SK-N-SH (cell line): ENCODE results near the gene HMGB1. TPM values are rescaled to one million over a fixed set of nuclear protein-coding genes. Genes with fewer than 3 reads are reported as not detected.

Experiments
- CTCF ChIA-PET: fragments of 300-600, 350-600 bp; formaldehyde crosslinking; extraction: SDS; loops from one replicate; lab custom pipeline; 2021; lab: Yijun Ruan, JAX
- POLR2A ChIA-PET: fragments of 350-600 bp; sonication (Branson Sonifier 250); formaldehyde crosslinking; extraction: SDS; loops from one replicate; lab custom pipeline; 2020; ENCODE audit warnings: antibody characterized with exemption, inconsistent platforms; lab: Yijun Ruan, JAX
- DNase-seq: peaks from one replicate; pipeline ENCODE4 v3.0.0; 2012
- H2AFZ ChIP-seq: fragments of 200-600 bp; sonication (generic); 2 replicates; pipeline ENCODE4 v1.8.1; 2016; ENCODE audit warnings: antibody characterized with exemption, mild to moderate bottlenecking, low read depth
- H3F3A ChIP-seq: fragments of 200-600 bp; sonication (generic); replicated peaks from 2 replicates; pipeline ENCODE3; 2016; ENCODE audit warnings: antibody characterized with exemption, mild to moderate bottlenecking; ENCODE audit not compliant: insufficient read depth
- H3K27ac ChIP-seq, 2 experiments: fragments of 200-500 bp in 1 of 2; fragments of 200-600 bp in 1 of 2; sonication (Bioruptor generic) in 1 of 2; sonication (generic), shearing (Covaris generic) in 1 of 2; 2 replicates each; pipeline versions ENCODE4 v1.5.1 to v1.6.1; 2014 to 2016; ENCODE audit warnings: low read depth in 2 of 2, inconsistent platforms in 1 of 2, low read length in 1 of 2, mild to moderate bottlenecking in 1 of 2, mixed read lengths in 1 of 2
- H3K27me3 ChIP-seq: fragments of 200-600 bp; sonication (generic), shearing (Covaris generic); 2 replicates; pipeline ENCODE4 v1.6.1; 2016; ENCODE audit warnings: mixed run types; ENCODE audit not compliant: insufficient read depth
- H3K36me3 ChIP-seq, 2 experiments: fragments of 200-500 bp in 1 of 2; fragments of 200-600 bp in 1 of 2; sonication (Bioruptor generic) in 1 of 2; sonication (generic) in 1 of 2; replicated peaks in 1 of 2; 2 replicates each; pipeline versions ENCODE3 to v1.5.1; 2014 to 2016; ENCODE audit warnings: low read length in 1 of 2, mild to moderate bottlenecking in 1 of 2; ENCODE audit not compliant: insufficient read depth in 2 of 2, control insufficient read depth in 1 of 2
- H3K4me1 ChIP-seq, 2 experiments: fragments of 200-500 bp in 1 of 2; fragments of 200-600 bp in 1 of 2; sonication (Bioruptor generic) in 1 of 2; sonication (generic), shearing (Covaris generic) in 1 of 2; 2 replicates each; pipeline versions ENCODE4 v1.5.1 to v1.6.1; 2014 to 2016; ENCODE audit warnings: low read depth in 1 of 2, low read length in 1 of 2, mixed run types in 1 of 2; ENCODE audit not compliant: insufficient read depth in 2 of 2, control insufficient read depth in 1 of 2
- H3K4me2 ChIP-seq: fragments of 200-600 bp; sonication (generic), shearing (Covaris generic); 2 replicates; pipeline ENCODE4 v1.6.1; 2017; ENCODE audit warnings: mixed run types
- H3K4me3 ChIP-seq, 2 experiments: fragments of 200-500 bp in 1 of 2; fragments of 200-600 bp in 1 of 2; sonication (Bioruptor generic) in 1 of 2; sonication (generic), shearing (Covaris generic) in 1 of 2; 2 replicates each; pipeline versions ENCODE4 v1.5.1 to v1.8.1; 2014 to 2016; ENCODE audit warnings: low read depth in 2 of 2, inconsistent platforms in 1 of 2, low read length in 1 of 2, mild to moderate bottlenecking in 1 of 2, mixed read lengths in 1 of 2, moderate library complexity in 1 of 2
- H3K79me2 ChIP-seq: fragments of 200-600 bp; sonication (generic); 2 replicates; pipeline ENCODE4 v1.8.1; 2017; ENCODE audit warnings: mild to moderate bottlenecking; ENCODE audit not compliant: insufficient read depth
- H3K9ac ChIP-seq: fragments of 200-600 bp; sonication (generic); 2 replicates; pipeline ENCODE4 v1.6.1; 2017; ENCODE audit warnings: mixed run types
- H3K9me2 ChIP-seq: fragments of 200-600 bp; sonication (generic); 2 replicates; pipeline ENCODE4 v1.6.1; 2017; ENCODE audit warnings: mixed run types
- H3K9me3 ChIP-seq: fragments of 200-600 bp; sonication (generic); 2 replicates; pipeline ENCODE4 v1.6.1; 2017; ENCODE audit warnings: mixed run types, mild to moderate bottlenecking, moderate library complexity
- H4K20me1 ChIP-seq: fragments of 200-600 bp; sonication (generic); 2 replicates; pipeline ENCODE4 v1.6.1; 2017; ENCODE audit warnings: mild to moderate bottlenecking, mixed run types; ENCODE audit not compliant: insufficient read depth
- ELF1 ChIP-seq: IDR thresholded peaks from 2 replicates; pipeline ENCODE4 v1.4.0; 2012
- EZH2phosphoT487 ChIP-seq: fragments of 200-600 bp; sonication (generic); IDR thresholded peaks from 2 replicates; pipeline ENCODE4 v1.6.1; 2017; ENCODE audit warnings: low read depth, mixed run types, mild to moderate bottlenecking, antibody characterized with exemption, moderate library complexity, borderline replicate concordance
- FOSL2 ChIP-seq: IDR thresholded peaks from 2 replicates; pipeline ENCODE4 v1.4.0; 2012; ENCODE audit warnings: low read depth, mild to moderate bottlenecking, moderate library complexity, borderline replicate concordance
- GABPA ChIP-seq: IDR thresholded peaks from 2 replicates; pipeline ENCODE4 v1.4.0; 2012; ENCODE audit warnings: low read depth, mild to moderate bottlenecking
- GATA2 ChIP-seq: sonication (generic); formaldehyde crosslinking; IDR thresholded peaks from 2 replicates; pipeline ENCODE4 v1.5.0; 2020; ENCODE audit warnings: mild to moderate bottlenecking, missing genetic modification reagents
- JUND ChIP-seq: IDR thresholded peaks from 2 replicates; pipeline ENCODE4 v1.4.0; 2012
- NFIC ChIP-seq: IDR thresholded peaks from 2 replicates; pipeline ENCODE4 v1.4.0; 2012; ENCODE audit warnings: borderline replicate concordance
- RFX5 ChIP-seq: IDR thresholded peaks from 2 replicates; pipeline ENCODE4 v1.6.1; 2012; ENCODE audit warnings: mild to moderate bottlenecking, improper control_type of control experiment, low read length
- RXRA ChIP-seq: IDR thresholded peaks from 2 replicates; pipeline ENCODE4 v1.4.0; 2012; ENCODE audit warnings: low read depth, mild to moderate bottlenecking, borderline replicate concordance
- SIN3A ChIP-seq: IDR thresholded peaks from 2 replicates; pipeline ENCODE4 v1.6.1; 2012; ENCODE audit warnings: low read depth, mild to moderate bottlenecking, low read length, moderate library complexity, borderline replicate concordance
- SMC3 ChIP-seq: IDR thresholded peaks from 2 replicates; pipeline ENCODE4 v1.6.1; 2012; ENCODE audit warnings: low read depth, low read length, improper control_type of control experiment
- TAF1 ChIP-seq: IDR thresholded peaks from 2 replicates; pipeline ENCODE4 v1.6.1; 2012; ENCODE audit warnings: low read depth, mild to moderate bottlenecking, low read length, moderate library complexity, borderline replicate concordance
- TCF12 ChIP-seq: IDR thresholded peaks from 2 replicates; pipeline ENCODE4 v1.4.0; 2012
- YY1 ChIP-seq: IDR thresholded peaks from 2 replicates; pipeline ENCODE4 v1.4.0; 2012; ENCODE audit warnings: low read depth, mild to moderate bottlenecking
- whole genome bisulfite sequencing: methylation state at CpG from one replicate; pipeline ENCODE4 v1.1.6; 2017; ENCODE audit warnings: low lambda C conversion rate; 5-methylcytosine and 5-hydroxymethylcytosine counted together
- polyA plus RNA-seq, 3 experiments: library from polyadenylated mRNA; depleted of rRNA; stranded (reverse); fragments of >200 nt; gene quantifications; 2 replicates each; pipeline ENCODE4 v1.2.3, GENCODE V29; 2012
- TF ChIP-seq, protein P1 (sequence below): IDR thresholded peaks from 2 replicates; pipeline ENCODE4 v1.4.0; 2012; ENCODE audit warnings: low read depth
- TF ChIP-seq, protein P2 (sequence below): fragments of 150-350 bp; IDR thresholded peaks from 2 replicates; pipeline ENCODE4 v1.6.1; 2016; ENCODE audit warnings: mild to moderate bottlenecking, low read depth, low read length
- TF ChIP-seq, protein P3 (sequence below): IDR thresholded peaks from 2 replicates; pipeline ENCODE4 v1.4.0; 2012; ENCODE audit warnings: low read depth, borderline replicate concordance
- TF ChIP-seq, protein P4 (sequence below): IDR thresholded peaks from 2 replicates; pipeline ENCODE4; 2012
- TF ChIP-seq, protein P5 (sequence below): IDR thresholded peaks from 2 replicates; pipeline ENCODE4 v1.4.0; 2012; ENCODE audit warnings: low read depth, borderline replicate concordance
- TF ChIP-seq, protein P6 (sequence below): fragments of 200-600 bp; sonication (generic); IDR thresholded peaks from 2 replicates; pipeline ENCODE4 v1.6.1; 2017; ENCODE audit warnings: antibody characterized with exemption, mild to moderate bottlenecking, moderate library complexity

The HMGB1 gene
- polyA plus RNA-seq, 1 of the 3 experiments (the other 2 are of a cell fraction): 166 TPM

DNA sequence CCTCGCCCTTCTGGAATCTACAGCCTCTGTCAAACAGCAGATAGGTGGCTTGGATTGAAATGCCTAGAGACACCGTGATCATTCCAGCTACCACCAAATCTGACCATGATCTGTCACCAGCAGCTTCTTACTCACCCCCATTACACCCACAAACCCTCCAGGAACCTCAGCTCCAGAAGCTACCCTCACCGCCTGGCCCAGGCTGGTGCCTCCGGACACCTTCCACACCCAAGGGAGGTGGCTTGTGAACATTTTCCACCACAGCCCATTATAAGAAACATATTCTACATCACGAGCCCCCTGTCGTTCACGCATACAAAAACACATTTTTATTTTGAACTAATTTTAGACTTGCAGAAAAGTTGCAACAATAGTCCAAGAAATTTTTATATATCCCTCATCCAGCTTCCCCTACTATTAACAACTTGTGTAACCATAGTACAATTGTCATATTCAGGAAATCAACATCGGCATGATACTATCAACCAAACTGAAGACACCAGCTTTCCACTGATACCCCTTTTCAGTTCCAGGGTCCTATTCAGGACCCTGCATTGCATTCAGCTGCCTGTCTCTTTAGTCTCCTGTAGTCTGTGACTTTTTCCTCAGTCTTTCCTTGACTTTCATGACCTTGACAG is 58.8 kb downstream of the HMGB1 start:
- WGBS: 91% methylated on average over 8 of the region's 8 CpGs
- POLR2A ChIA-PET: no interaction called here

More for the DNA sequence above, 58.8 kb downstream of the HMGB1 start:
- CTCF ChIA-PET: interaction anchor here (2.3 kb wide), 1 partner anchor 274 kb away, joined by 7 read pairs; no protein-coding TSS in a partner anchor
- no peaks in the 10 kb centered on the region for H3K9me3 ChIP-seq
- no peak overlapping the region for H3K27ac ChIP-seq
- no peak for TF ChIP-seq GATA2 (CRISPR knock-in tag)
- TF ChIP-seq, protein P1, sequence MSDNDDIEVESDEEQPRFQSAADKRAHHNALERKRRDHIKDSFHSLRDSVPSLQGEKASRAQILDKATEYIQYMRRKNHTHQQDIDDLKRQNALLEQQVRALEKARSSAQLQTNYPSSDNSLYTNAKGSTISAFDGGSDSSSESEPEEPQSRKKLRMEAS: no peak
- TF ChIP-seq RXRA: no peak
- TF ChIP-seq TCF12: no peak
- TF ChIP-seq SMC3: no peak
- TF ChIP-seq ELF1: no peak
- no peak for TF ChIP-seq EZH2phosphoT487
- TF ChIP-seq, protein P2, sequence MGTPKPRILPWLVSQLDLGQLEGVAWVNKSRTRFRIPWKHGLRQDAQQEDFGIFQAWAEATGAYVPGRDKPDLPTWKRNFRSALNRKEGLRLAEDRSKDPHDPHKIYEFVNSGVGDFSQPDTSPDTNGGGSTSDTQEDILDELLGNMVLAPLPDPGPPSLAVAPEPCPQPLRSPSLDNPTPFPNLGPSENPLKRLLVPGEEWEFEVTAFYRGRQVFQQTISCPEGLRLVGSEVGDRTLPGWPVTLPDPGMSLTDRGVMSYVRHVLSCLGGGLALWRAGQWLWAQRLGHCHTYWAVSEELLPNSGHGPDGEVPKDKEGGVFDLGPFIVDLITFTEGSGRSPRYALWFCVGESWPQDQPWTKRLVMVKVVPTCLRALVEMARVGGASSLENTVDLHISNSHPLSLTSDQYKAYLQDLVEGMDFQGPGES: no peak
- TF ChIP-seq, protein P3, sequence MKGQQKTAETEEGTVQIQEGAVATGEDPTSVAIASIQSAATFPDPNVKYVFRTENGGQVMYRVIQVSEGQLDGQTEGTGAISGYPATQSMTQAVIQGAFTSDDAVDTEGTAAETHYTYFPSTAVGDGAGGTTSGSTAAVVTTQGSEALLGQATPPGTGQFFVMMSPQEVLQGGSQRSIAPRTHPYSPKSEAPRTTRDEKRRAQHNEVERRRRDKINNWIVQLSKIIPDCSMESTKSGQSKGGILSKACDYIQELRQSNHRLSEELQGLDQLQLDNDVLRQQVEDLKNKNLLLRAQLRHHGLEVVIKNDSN: no peak
- TF ChIP-seq JUND: no peak
- TF ChIP-seq, protein P4, sequence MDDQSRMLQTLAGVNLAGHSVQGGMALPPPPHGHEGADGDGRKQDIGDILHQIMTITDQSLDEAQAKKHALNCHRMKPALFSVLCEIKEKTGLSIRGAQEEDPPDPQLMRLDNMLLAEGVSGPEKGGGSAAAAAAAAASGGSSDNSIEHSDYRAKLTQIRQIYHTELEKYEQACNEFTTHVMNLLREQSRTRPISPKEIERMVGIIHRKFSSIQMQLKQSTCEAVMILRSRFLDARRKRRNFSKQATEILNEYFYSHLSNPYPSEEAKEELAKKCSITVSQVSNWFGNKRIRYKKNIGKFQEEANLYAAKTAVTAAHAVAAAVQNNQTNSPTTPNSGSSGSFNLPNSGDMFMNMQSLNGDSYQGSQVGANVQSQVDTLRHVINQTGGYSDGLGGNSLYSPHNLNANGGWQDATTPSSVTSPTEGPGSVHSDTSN: no peak
- TF ChIP-seq NFIC: no peak
- no peak for TF ChIP-seq FOSL2
- TF ChIP-seq, protein P5, sequence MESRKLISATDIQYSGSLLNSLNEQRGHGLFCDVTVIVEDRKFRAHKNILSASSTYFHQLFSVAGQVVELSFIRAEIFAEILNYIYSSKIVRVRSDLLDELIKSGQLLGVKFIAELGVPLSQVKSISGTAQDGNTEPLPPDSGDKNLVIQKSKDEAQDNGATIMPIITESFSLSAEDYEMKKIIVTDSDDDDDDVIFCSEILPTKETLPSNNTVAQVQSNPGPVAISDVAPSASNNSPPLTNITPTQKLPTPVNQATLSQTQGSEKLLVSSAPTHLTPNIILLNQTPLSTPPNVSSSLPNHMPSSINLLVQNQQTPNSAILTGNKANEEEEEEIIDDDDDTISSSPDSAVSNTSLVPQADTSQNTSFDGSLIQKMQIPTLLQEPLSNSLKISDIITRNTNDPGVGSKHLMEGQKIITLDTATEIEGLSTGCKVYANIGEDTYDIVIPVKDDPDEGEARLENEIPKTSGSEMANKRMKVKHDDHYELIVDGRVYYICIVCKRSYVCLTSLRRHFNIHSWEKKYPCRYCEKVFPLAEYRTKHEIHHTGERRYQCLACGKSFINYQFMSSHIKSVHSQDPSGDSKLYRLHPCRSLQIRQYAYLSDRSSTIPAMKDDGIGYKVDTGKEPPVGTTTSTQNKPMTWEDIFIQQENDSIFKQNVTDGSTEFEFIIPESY: no peak
- no peak for TF ChIP-seq SIN3A
- TF ChIP-seq GABPA: no peak
- TF ChIP-seq, protein P6, sequence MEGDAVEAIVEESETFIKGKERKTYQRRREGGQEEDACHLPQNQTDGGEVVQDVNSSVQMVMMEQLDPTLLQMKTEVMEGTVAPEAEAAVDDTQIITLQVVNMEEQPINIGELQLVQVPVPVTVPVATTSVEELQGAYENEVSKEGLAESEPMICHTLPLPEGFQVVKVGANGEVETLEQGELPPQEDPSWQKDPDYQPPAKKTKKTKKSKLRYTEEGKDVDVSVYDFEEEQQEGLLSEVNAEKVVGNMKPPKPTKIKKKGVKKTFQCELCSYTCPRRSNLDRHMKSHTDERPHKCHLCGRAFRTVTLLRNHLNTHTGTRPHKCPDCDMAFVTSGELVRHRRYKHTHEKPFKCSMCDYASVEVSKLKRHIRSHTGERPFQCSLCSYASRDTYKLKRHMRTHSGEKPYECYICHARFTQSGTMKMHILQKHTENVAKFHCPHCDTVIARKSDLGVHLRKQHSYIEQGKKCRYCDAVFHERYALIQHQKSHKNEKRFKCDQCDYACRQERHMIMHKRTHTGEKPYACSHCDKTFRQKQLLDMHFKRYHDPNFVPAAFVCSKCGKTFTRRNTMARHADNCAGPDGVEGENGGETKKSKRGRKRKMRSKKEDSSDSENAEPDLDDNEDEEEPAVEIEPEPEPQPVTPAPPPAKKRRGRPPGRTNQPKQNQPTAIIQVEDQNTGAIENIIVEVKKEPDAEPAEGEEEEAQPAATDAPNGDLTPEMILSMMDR: no peak
- TF ChIP-seq RFX5: no peak
- no peak for TF ChIP-seq TAF1
- no peak for TF ChIP-seq YY1
- H3K4me2 ChIP-seq: no peak overlapping the region
- no peaks in the 10 kb centered on the region for H4K20me1 ChIP-seq
- no peak overlapping the region for H2AFZ ChIP-seq
- H3K9me2 ChIP-seq: no peaks in the 10 kb centered on the region
- H3K79me2 ChIP-seq: no peaks in the 10 kb centered on the region
- H3K9ac ChIP-seq: no peak overlapping the region
- H3K4me3 ChIP-seq: no peak overlapping the region
- H3K36me3 ChIP-seq: no peaks in the 10 kb centered on the region
- H3K27me3 ChIP-seq: no peaks in the 10 kb centered on the region
- no peak for DNase-seq
- peaks cover 8% of the 10 kb centered on the region for H3F3A ChIP-seq
- no peaks in the 10 kb centered on the region; a peak in 1 of 4 replicates for H3K4me1 ChIP-seq
